K562 (cell line): ENCODE results near the gene CHRNA9. TPM values are rescaled to one million over a fixed set of nuclear protein-coding genes. Genes with fewer than 3 reads are reported as not detected.

Experiments used
- ATAC-seq: fragments of 200-7000 bp; cut with Tn5 transposase; 3 replicates; pipeline ENCODE4 v1.9.1; 2020; ENCODE audit warnings: moderate library complexity
- BruUV-seq: library from RNA; stranded (reverse); fragments of 400-500 nt; replicated peaks from 2 replicates; lab custom pipeline; 2021; lab: Mats Ljungman, UMichigan
- CTCF ChIA-PET: fragments of 300-600 bp; formaldehyde crosslinking; extraction: SDS; loops from one replicate; lab custom pipeline; 2021; ENCODE audit warnings: low intra/inter-chr PET ratio; lab: Yijun Ruan, JAX
- POLR2A ChIA-PET: fragments of 300-600, 350-650 bp; sonication (Branson Sonifier 250); formaldehyde crosslinking; extraction: SDS; loops from one replicate; lab custom pipeline; 2021; ENCODE audit warnings: antibody characterized with exemption, inconsistent platforms; lab: Yijun Ruan, JAX
- DNase-seq, 4 experiments: peaks; one replicate each; pipeline versions ENCODE4 v3.0.0 to v3.0.0-alpha.2; 2011 to 2018; ENCODE audit warnings: low spot score in 3 of 4, mixed read lengths in 3 of 4; ENCODE audit errors: extremely low read depth in 1 of 4
- FAIRE-seq: peaks from 2 replicates; lab custom pipeline; 2011; peaks lifted over from hg19 to GRCh38; lab: Jason Lieb, UNC
- H2AFZ ChIP-seq: 2 replicates; pipeline ENCODE4 v1.6.0; 2011; ENCODE audit warnings: low read depth, low read length, control low read depth, inconsistent platforms
- H3K27ac ChIP-seq: fragments of 200-600 bp; 3 replicates; pipeline ENCODE4 v1.8.0; 2011; ENCODE audit warnings: low read depth, mild to moderate bottlenecking, control low read depth, inconsistent platforms, low read length, moderate library complexity, mixed read lengths; ENCODE audit errors: extremely low read depth
- H3K27me3 ChIP-seq, 2 experiments: fragments of 300-600 bp in 1 of 2; 2 replicates in 1 of 2; 3 replicates in 1 of 2; pipeline versions ENCODE4 v1.6.0 to v1.8.0; 2011; ENCODE audit warnings: inconsistent platforms in 2 of 2, low read length in 2 of 2, mild to moderate bottlenecking in 1 of 2, mixed read lengths in 1 of 2, moderate library complexity in 1 of 2; ENCODE audit not compliant: control insufficient read depth in 2 of 2, insufficient read depth in 2 of 2
- H3K36me3 ChIP-seq: fragments of 300-600 bp; 3 replicates; pipeline ENCODE4 v1.8.0; 2011; ENCODE audit warnings: mild to moderate bottlenecking, low read length, inconsistent platforms; ENCODE audit not compliant: control insufficient read depth, insufficient read depth
- H3K4me1 ChIP-seq, 2 experiments: fragments of 200-600 bp in 1 of 2; replicated peaks in 1 of 2; 2 replicates in 1 of 2; 3 replicates in 1 of 2; pipeline versions ENCODE4 v1.5.1 to v1.8.0; 2011; ENCODE audit warnings: inconsistent platforms in 2 of 2, low read length in 2 of 2, mild to moderate bottlenecking in 1 of 2, mixed read lengths in 1 of 2, moderate library complexity in 1 of 2; ENCODE audit not compliant: control insufficient read depth in 2 of 2, insufficient read depth in 2 of 2
- H3K4me2 ChIP-seq: 2 replicates; pipeline ENCODE4 v1.6.1; 2011; ENCODE audit warnings: low read length, control low read depth, inconsistent platforms, mixed read lengths; ENCODE audit not compliant: insufficient read depth
- H3K4me3 ChIP-seq: fragments of 200-600 bp; sonication (generic), shearing (Covaris generic); 2 replicates; pipeline ENCODE4 v1.5.1; 2016; ENCODE audit warnings: control low read depth, inconsistent platforms
- H3K79me2 ChIP-seq: fragments of 200-600 bp; 3 replicates; pipeline ENCODE4 v1.8.0; 2011; ENCODE audit warnings: low read length, inconsistent platforms; ENCODE audit not compliant: control insufficient read depth, insufficient read depth
- H3K9ac ChIP-seq, 2 experiments: 2 replicates each; pipeline versions ENCODE4 v1.6.0 to v1.6.1; 2011; ENCODE audit warnings: low read depth in 2 of 2, low read length in 2 of 2, control low read depth in 1 of 2, inconsistent platforms in 1 of 2, mild to moderate bottlenecking in 1 of 2, mixed read lengths in 1 of 2; ENCODE audit not compliant: insufficient read depth in 1 of 2
- H3K9me1 ChIP-seq: one replicate; pipeline ENCODE4 v1.6.0; 2011; ENCODE audit warnings: inconsistent platforms, mild to moderate bottlenecking, low read length, moderate library complexity; ENCODE audit not compliant: control insufficient read depth, insufficient read depth
- H3K9me3 ChIP-seq: replicated peaks from 2 replicates; pipeline ENCODE4 v1.5.1; 2011; ENCODE audit warnings: low read depth, low read length, inconsistent platforms; ENCODE audit not compliant: control insufficient read depth, insufficient read depth
- H4K20me1 ChIP-seq: replicated peaks from 2 replicates; pipeline ENCODE4 v1.6.1; 2011; ENCODE audit warnings: low read length, inconsistent platforms, mixed read lengths; ENCODE audit not compliant: control insufficient read depth, insufficient read depth
- GABPB1 ChIP-seq: sonication (generic); formaldehyde crosslinking; IDR thresholded peaks from 2 replicates; pipeline ENCODE4 v1.8.0; 2022; ENCODE audit warnings: mild to moderate bottlenecking, missing genetic modification reagents
- HDAC3 ChIP-seq: fragments of 450-650 bp; IDR thresholded peaks from 2 replicates; pipeline ENCODE4 v1.6.1; 2018; ENCODE audit warnings: borderline replicate concordance, mild to moderate bottlenecking, moderate library complexity; ENCODE audit not compliant: partially characterized antibody
- HLTF ChIP-seq: fragments of 450-650 bp; IDR thresholded peaks from 2 replicates; pipeline ENCODE4 v1.6.1; 2016
- MTA2 ChIP-seq: fragments of 450-650 bp; IDR thresholded peaks from 2 replicates; pipeline ENCODE4 v1.6.1; 2016; ENCODE audit warnings: low read depth
- NFIX ChIP-seq: fragments of 250-450 bp; sonication (Bioruptor Pico); IDR thresholded peaks from 2 replicates; pipeline ENCODE4 v1.4.0; 2020; ENCODE audit warnings: low read depth, mild to moderate bottlenecking, moderate library complexity
- TARDBP ChIP-seq: fragments of 450-650 bp; IDR thresholded peaks from 2 replicates; pipeline ENCODE4 v1.6.1; 2016
- ZNF143 ChIP-seq: sonication (generic); formaldehyde crosslinking; IDR thresholded peaks from 2 replicates; pipeline ENCODE4 v1.9.0; 2022; ENCODE audit warnings: mild to moderate bottlenecking, missing genetic modification reagents
- WGBS: fragments of 100-300 bp; shearing (Covaris generic); methylation state at CpG from one replicate; pipeline ENCODE4 v1.1.6; 2016; ENCODE audit warnings: low coverage, mixed read lengths; ENCODE audit not compliant: insufficient coverage; ENCODE audit errors: missing lambda C conversion rate; 5-methylcytosine and 5-hydroxymethylcytosine counted together
- in situ Hi-C: fragments of 300-500 bp; cut with MboI; formaldehyde crosslinking; loops from 4 replicates; pipeline ENCODE4 v1.15.0; 2018; ENCODE audit warnings: inconsistent platforms, mixed read lengths
- intact Hi-C: fragments of 100-400 bp; cut with micrococcal nuclease; formaldehyde crosslinking; loops from 2 replicates; pipeline ENCODE4 v1.14.2; 2022
- polyA plus RNA-seq, 8 experiments: library from polyadenylated mRNA; depleted of rRNA in 4 of 8; stranded (reverse) in 5 of 8; unstranded in 3 of 8; fragments of >200 nt; fragmentation: Nextera tagmentation in 2 of 8; fragmentation: Illumina TruSeq in 1 of 8; extraction: Ambion mirVana in 2 of 8; extraction: Trizol in 1 of 8; gene quantifications; 2 replicates each; pipeline versions ENCODE4 v1.2.1 to v1.2.3, GENCODE V29; 2011 to 2014; ENCODE audit warnings: inconsistent platforms in 1 of 8, missing spikeins in 1 of 8
- total RNA-seq, 7 experiments: library from RNA; depleted of rRNA in 6 of 7; stranded (reverse); fragments of >200 nt in 6 of 7; fragmentation: Illumina TruSeq in 2 of 7; extraction: Trizol in 2 of 7; gene quantifications; 2 replicates each; pipeline versions ENCODE4 v1.2.1 to v1.2.3, GENCODE V29; 2011 to 2021; ENCODE audit warnings: low replicate concordance in 1 of 7
- TF ChIP-seq, protein P1 (sequence below): fragments of 250-450 bp; sonication (Bioruptor Pico); IDR thresholded peaks from 2 replicates; pipeline ENCODE4 v1.4.0; 2020; ENCODE audit warnings: mild to moderate bottlenecking, moderate library complexity

Gene CHRNA9
- total and polyA plus RNA-seq, 9 of the 15 experiments (the other 6 are each of a cell fraction or from before 2014, with no cell fraction given) = not detected

- H2AFZ ChIP-seq = no peak overlapping the region
- ChIA-PET CTCF (no interaction called here), POLR2A (interaction anchor here (0.6 to 0.7 kb wide), 2 partner anchors 12 to 555 kb away, joined by 3 read pairs; no protein-coding TSS in a partner anchor)
- TF ChIP-seq MTA2 (no peak), HDAC3 (no peak), ZNF143 (CRISPR knock-in tag) (no peak), HLTF (no peak), TARDBP (no peak), GABPB1 (CRISPR knock-in tag) (no peak), NFIX (no peak)
- TF ChIP-seq, protein P1, sequence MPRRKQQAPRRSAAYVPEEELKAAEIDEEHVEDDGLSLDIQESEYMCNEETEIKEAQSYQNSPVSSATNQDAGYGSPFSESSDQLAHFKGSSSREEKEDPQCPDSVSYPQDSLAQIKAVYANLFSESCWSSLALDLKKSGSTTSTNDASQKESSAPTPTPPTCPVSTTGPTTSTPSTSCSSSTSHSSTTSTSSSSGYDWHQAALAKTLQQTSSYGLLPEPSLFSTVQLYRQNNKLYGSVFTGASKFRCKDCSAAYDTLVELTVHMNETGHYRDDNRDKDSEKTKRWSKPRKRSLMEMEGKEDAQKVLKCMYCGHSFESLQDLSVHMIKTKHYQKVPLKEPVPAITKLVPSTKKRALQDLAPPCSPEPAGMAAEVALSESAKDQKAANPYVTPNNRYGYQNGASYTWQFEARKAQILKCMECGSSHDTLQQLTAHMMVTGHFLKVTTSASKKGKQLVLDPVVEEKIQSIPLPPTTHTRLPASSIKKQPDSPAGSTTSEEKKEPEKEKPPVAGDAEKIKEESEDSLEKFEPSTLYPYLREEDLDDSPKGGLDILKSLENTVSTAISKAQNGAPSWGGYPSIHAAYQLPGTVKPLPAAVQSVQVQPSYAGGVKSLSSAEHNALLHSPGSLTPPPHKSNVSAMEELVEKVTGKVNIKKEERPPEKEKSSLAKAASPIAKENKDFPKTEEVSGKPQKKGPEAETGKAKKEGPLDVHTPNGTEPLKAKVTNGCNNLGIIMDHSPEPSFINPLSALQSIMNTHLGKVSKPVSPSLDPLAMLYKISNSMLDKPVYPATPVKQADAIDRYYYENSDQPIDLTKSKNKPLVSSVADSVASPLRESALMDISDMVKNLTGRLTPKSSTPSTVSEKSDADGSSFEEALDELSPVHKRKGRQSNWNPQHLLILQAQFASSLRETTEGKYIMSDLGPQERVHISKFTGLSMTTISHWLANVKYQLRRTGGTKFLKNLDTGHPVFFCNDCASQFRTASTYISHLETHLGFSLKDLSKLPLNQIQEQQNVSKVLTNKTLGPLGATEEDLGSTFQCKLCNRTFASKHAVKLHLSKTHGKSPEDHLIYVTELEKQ (CRISPR knock-in tag) = no peak
- in situ Hi-C loops = no loop called here
- H3K4me2 ChIP-seq = no peak overlapping the region
- H3K27me3 ChIP-seq = no peaks in the 10 kb centered on the region
- no TSS peak for BruUV-seq
- H3K9ac ChIP-seq = no peak overlapping the region
- no peak for FAIRE-seq
- H3K9me3 ChIP-seq = no peaks in the 10 kb centered on the region
- no peaks in the 10 kb centered on the region for H3K79me2 ChIP-seq
- intact Hi-C loops = no loop called here
- no peaks in the 10 kb centered on the region for H3K9me1 ChIP-seq
- peaks cover 11 to 36% of the 10 kb centered on the region in 2 experiments for H3K4me1 ChIP-seq
- no peaks in the 10 kb centered on the region for H3K36me3 ChIP-seq
- DNase-seq = no peak
- no peak overlapping the region for H3K27ac ChIP-seq
- ATAC-seq = no peak
- WGBS = 84% methylated on average over 8 of the region's 8 CpGs
- no peak overlapping the region for H3K4me3 ChIP-seq
- H4K20me1 ChIP-seq = no peaks in the 10 kb centered on the region
Observed at GRCh38 chr4:40288566-40288965, 46.6 kb upstream of the CHRNA9 start.
